IPS DF 6.9 (cell line): Measurements from ENCODE around the gene ISLR.

Source experiments
- DNase-seq: peaks from one replicate; pipeline ENCODE4 v3.0.0-alpha.2; 2013; ENCODE audit warnings: low read depth, low spot score
- H3K27ac ChIP-seq: one replicate; pipeline ENCODE4 v1.5.1; 2013; ENCODE audit warnings: low read length, control low read depth
- H3K27me3 ChIP-seq: 2 replicates; pipeline ENCODE4 v1.6.1; 2013; ENCODE audit warnings: mild to moderate bottlenecking, low read length; ENCODE audit not compliant: control insufficient read depth, insufficient read depth
- H3K36me3 ChIP-seq: 2 replicates; pipeline ENCODE4 v1.6.1; 2013; ENCODE audit warnings: low read length; ENCODE audit not compliant: control insufficient read depth, insufficient read depth
- H3K4me1 ChIP-seq: 2 replicates; pipeline ENCODE4 v1.6.1; 2013; ENCODE audit warnings: low read length; ENCODE audit not compliant: control insufficient read depth, insufficient read depth
- H3K4me3 ChIP-seq: 2 replicates; pipeline ENCODE4 v1.5.1; 2013; ENCODE audit warnings: mild to moderate bottlenecking, low read length
- H3K9me3 ChIP-seq: 2 replicates; pipeline ENCODE4 v1.6.1; 2013; ENCODE audit warnings: low read length, inconsistent platforms; ENCODE audit not compliant: control insufficient read depth, insufficient read depth
- WGBS: extraction: QIAGEN DNeasy Blood & Tissue Kit; methylation state at CpG from one replicate; pipeline ENCODE4 v1.1.7; 2013; ENCODE audit warnings: mixed read lengths, missing lambda C conversion rate; ENCODE audit not compliant: insufficient read length, insufficient coverage; 5-methylcytosine and 5-hydroxymethylcytosine counted together

ISLR gene

DNA sequence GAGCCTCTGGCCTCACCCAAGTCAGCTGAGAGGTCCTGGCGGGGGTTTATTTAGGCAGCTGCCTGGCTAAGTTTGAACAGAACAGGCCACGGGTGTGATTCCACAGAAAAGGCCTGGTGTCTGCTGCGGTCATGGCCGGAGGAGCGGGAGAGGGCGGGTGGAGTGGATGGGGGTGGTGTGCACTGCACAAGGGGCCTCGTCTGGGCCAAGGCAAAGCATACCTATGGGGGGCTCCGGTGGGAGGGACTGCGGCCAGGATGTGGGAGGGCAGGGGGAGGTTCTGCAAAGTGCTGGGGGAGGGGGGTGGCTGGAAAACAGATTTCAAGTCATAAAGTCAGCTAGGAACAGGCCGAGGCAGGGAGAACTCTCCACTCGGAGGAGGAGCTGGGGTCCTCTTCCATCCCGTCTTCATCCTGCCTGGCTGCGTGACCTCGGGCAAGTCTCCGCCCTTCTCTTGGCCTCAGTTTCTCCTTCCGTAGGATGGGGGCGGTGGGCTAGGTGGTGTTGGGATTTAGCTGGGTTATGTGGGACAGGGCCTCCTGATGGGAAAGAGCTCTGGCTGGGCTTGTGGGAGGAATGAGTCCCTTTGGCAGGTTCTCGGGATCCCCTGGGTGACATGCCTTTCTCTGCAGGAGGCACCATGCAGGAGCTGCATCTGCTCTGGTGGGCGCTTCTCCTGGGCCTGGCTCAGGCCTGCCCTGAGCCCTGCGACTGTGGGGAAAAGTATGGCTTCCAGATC lies 878 bp downstream of the ISLR start:
- Histone ChIP-seq H3K4me3 (no peak overlapping the region), H3K36me3 (no peaks in the 10 kb centered on the region), H3K27me3 (no peaks in the 10 kb centered on the region), H3K27ac (no peak overlapping the region), H3K9me3 (no peaks in the 10 kb centered on the region), H3K4me1 (peaks cover 6% of the 10 kb centered on the region)
- DNase-seq = no peak
- WGBS = no CpG with 5 or more reads among the region's 20 CpGs

DNA sequence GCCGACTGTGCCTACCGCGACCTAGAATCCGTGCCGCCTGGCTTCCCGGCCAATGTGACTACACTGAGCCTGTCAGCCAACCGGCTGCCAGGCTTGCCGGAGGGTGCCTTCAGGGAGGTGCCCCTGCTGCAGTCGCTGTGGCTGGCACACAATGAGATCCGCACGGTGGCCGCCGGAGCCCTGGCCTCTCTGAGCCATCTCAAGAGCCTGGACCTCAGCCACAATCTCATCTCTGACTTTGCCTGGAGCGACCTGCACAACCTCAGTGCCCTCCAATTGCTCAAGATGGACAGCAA lies 1.4 kb downstream of the ISLR start:
- Histone ChIP-seq H3K36me3 (no peaks in the 10 kb centered on the region), H3K27me3 (no peaks in the 10 kb centered on the region), H3K4me3 (no peak overlapping the region), H3K9me3 (no peaks in the 10 kb centered on the region), H3K27ac (no peak overlapping the region), H3K4me1 (peaks cover 6% of the 10 kb centered on the region)
- WGBS = no CpG with 5 or more reads among the region's 14 CpGs
- DNase-seq = no peak

GRCh38 chr15:74175271-74176191 lies 2.0 kb downstream of the ISLR start:
- no peaks in the 10 kb centered on the region for H3K36me3 ChIP-seq
- peaks cover 6% of the 10 kb centered on the region for H3K4me1 ChIP-seq
- no peak for DNase-seq
- H3K4me3 ChIP-seq = no peak overlapping the region
- H3K9me3 ChIP-seq = no peaks in the 10 kb centered on the region
- WGBS = no CpG with 5 or more reads among the region's 45 CpGs
- no peaks in the 10 kb centered on the region for H3K27me3 ChIP-seq
- no peak overlapping the region for H3K27ac ChIP-seq

DNA sequence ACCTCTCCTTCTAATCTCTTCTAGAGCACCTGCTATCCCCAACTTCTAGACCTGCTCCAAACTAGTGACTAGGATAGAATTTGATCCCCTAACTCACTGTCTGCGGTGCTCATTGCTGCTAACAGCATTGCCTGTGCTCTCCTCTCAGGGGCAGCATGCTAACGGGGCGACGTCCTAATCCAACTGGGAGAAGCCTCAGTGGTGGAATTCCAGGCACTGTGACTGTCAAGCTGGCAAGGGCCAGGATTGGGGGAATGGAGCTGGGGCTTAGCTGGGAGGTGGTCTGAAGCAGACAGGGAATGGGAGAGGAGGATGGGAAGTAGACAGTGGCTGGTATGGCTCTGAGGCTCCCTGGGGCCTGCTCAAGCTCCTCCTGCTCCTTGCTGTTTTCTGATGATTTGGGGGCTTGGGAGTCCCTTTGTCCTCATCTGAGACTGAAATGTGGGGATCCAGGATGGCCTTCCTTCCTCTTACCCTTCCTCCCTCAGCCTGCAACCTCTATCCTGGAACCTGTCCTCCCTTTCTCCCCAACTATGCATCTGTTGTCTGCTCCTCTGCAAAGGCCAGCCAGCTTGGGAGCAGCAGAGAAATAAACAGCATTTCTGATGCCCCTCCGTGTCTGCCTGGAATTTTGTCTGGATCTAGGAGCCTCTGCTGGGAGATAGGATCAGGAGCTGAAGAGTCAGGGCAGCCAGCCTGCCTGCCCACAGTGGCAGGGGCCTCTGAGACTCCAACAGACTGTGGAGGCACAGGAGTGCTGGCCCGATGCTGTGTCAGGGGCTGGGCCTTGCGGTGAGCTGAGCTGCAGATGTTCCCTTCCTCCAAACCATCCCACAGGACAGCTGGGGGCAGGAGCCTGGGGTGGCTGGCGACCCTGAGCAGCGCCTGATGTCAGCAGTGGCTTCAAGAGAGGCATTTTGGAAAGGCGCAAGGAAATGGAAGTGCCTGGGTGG lies 3.0 kb downstream of the ISLR start:
- Histone ChIP-seq H3K27ac (no peak overlapping the region), H3K27me3 (no peaks in the 10 kb centered on the region), H3K4me3 (no peak overlapping the region), H3K4me1 (peaks cover 6% of the 10 kb centered on the region), H3K36me3 (peaks cover 4% of the 10 kb centered on the region; the same call in 1 of the 2 replicates), H3K9me3 (no peaks in the 10 kb centered on the region)
- DNase-seq = no peak
- no CpG with 5 or more reads among the region's 10 CpGs for WGBS

DNA sequence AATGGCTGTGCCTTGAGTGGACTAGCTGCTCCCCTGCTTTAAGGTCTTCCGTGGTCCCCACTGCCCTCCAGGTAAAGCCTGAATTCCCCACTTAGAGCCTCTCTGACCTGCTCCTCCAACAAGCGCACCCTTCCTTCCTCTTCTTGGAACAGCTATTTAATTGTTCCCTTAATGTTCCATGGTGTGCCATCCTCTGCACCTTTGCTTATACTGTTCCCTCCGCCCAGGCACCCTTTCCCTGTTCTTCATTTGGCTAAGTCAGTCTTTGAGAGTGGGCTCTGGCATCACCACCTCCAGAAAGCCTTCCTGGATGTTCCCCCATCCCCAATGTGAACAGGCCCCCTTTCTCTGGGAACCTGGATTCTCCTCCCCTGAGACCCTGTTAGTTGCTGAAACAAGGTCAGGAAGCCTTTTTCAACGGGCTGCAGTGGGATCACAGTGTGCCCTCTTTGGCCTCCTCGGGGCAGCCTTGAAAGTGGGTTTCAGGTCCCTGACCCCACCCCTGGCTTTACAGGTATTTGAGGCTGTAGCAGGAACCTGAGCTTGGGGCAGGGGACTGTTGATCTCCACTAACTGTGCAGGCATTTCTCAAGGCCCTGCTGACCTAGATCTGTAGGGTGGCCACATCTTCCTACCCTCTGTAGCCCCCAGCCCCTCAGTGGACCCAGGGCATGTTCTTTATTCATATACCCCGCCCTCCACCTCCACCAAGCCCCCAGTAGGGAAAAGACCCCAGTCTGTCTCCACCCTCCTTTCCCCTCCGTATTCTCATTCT lies 5.0 kb downstream of the ISLR start:
- H3K4me1 ChIP-seq = peaks cover 3% of the 10 kb centered on the region
- no peak for DNase-seq
- no CpG with 5 or more reads among the region's 7 CpGs for WGBS
- peaks cover 4% of the 10 kb centered on the region; the same call in 1 of the 2 replicates for H3K36me3 ChIP-seq
- no peaks in the 10 kb centered on the region for H3K27me3 ChIP-seq
- H3K9me3 ChIP-seq = no peaks in the 10 kb centered on the region
- H3K4me3 ChIP-seq = no peak overlapping the region
- no peak overlapping the region for H3K27ac ChIP-seq

DNA sequence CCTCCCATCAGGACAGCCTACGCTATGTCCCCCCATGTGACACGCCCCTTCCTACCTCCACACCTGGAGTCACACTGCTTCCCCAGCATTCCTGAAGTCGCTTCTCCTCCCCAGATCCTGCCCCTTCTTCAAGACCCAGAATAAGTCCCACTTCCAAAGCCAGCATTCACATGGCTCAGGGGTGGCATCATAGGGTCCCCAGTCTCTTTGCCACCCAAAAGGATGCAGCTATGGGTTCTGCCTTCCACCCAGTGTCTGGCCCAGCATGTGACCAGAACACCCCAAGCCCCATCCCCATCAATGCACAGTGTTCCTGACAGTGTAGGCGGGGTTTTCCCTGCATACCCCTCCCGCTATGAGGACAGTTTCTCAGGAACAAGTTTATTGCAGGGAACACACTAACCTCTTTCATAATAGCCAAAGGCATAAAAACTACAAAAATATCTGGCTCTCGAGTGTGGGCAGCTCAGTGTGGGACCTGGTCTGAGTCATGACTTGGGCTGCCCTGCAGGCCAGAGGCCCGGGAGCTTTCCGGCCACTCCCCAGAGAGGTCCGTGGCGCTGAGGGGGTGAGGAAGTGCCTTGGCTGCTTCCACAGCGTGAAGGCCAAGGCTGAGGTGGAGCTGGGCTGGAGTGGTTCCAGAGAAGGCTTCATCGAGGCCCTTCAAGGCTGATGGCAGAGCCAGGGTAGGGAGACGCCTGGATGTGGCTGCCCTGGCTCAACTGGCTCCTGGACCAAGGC lies 5.8 kb downstream of the ISLR start:
- Histone ChIP-seq H3K4me3 (no peak overlapping the region), H3K4me1 (no peaks in the 10 kb centered on the region), H3K9me3 (no peaks in the 10 kb centered on the region), H3K27me3 (no peaks in the 10 kb centered on the region), H3K36me3 (peaks cover 4% of the 10 kb centered on the region; the same call in 1 of the 2 replicates), H3K27ac (no peak overlapping the region)
- DNase-seq = no peak
- WGBS = no CpG with 5 or more reads among the region's 13 CpGs

DNA sequence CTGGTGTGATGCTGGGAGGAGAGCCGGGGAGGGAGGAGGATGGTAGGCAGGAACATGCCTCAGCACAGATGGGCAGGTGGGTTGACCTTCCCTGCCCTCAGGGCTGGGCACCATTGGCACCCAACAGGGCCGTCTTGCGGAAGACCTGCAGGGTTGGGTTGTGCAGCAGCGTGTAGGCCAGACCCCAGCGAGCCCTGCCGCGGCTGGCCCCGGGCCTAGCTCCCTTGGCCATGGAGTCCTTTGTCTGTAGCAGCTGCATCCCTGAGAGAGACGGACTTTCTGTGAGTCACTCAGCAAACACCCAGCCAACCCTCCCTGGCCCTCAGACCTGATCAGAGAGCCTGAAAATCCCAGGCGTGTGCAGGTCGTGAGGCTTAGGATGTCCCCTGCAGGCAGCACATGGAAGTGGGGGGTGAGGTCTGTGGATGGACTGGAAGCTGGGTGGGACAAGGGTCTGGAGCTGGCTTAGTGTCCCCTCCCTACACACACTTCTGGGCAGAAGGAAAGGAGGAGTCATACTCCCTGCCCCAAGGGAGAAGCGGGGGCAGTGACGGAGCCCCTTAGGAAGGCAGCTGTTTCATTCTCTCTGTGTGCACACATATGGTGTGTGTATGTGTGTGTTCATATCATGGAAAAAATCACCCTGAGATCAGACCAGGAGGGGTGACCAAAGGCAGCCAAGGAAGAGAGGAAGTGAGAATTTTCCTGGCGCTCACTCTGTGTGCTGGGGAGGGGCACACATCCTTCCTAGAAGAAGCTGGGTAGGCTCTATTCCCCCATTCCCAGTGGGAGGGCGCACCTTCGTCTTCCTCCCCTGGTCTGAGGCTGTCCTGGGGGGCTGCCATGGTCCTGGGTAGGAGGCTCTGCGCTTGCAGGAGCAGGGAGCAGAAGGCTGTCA lies 6.7 kb downstream of the ISLR start:
- no CpG with 5 or more reads among the region's 17 CpGs for WGBS
- no peak overlapping the region for H3K27ac ChIP-seq
- DNase-seq = no peak

GRCh38 chr15:74180881-74181602 lies 7.5 kb downstream of the ISLR start:
- H3K27ac ChIP-seq = no peak overlapping the region
- no peak overlapping the region for H3K4me3 ChIP-seq
- no peaks in the 10 kb centered on the region for H3K4me1 ChIP-seq
- no peaks in the 10 kb centered on the region for H3K27me3 ChIP-seq
- H3K36me3 ChIP-seq = peaks cover 6% of the 10 kb centered on the region; the same call in 1 of the 2 replicates
- H3K9me3 ChIP-seq = no peaks in the 10 kb centered on the region
- WGBS = no CpG with 5 or more reads among the region's 21 CpGs
- DNase-seq = no peak

More for the DNA sequence above, 6.7 kb downstream of the ISLR start:
- Histone ChIP-seq H3K4me3 (no peak overlapping the region), H3K9me3 (no peaks in the 10 kb centered on the region), H3K4me1 (no peaks in the 10 kb centered on the region), H3K27me3 (no peaks in the 10 kb centered on the region), H3K36me3 (peaks cover 6% of the 10 kb centered on the region; the same call in 1 of the 2 replicates)
